ENCODE results near the gene ASCL2. TPM values are rescaled to one million over a fixed set of nuclear protein-coding genes. Genes with fewer than 3 reads are reported as not detected.

ASCL2 gene
- total and polyA plus RNA-seq, 7 donors, result 0.03 to 0.08 TPM; not detected in 5

DNA sequence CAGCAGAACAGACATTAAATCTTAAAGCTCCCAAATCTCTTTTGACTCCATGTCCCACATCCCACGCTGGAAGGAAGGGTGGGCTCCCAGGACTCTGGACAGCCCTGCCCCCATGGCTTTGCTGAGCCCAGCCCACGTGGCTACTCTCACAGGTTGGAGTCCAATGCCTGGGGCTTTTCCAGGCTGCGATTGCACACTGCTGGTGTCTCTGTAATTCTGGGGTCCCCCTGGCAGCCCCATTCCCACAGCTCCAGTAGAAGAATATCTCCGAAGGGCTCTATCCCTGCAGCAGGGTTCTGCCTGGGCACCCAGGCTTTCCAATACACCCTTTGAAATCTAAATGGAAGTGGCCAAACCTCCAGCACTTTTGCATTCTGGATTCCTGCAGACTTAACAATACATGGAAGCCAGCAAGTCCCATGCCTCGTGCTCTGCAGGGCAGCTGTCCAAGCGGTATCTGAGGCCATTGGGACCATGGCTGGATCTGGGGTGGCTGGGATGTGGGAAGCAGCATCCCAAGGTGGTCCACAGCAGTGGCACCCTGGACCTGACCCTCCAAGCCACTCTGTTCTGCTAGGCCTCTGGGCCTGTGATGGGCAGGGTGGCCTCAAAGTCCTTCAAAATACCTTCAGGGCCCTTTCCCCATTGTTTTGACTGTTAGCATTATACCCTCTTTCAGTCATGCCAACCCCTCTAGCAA lies 50.9 kb downstream of the ASCL2 start:
- H3K4me3 ChIP-seq, result no peak overlapping the region
- no peaks in the 10 kb centered on the region for H3K36me3 ChIP-seq (ENCODE audit: insufficient read depth in 1 of 2, low read depth in 1 of 2)
- TF ChIP-seq, protein P1, sequence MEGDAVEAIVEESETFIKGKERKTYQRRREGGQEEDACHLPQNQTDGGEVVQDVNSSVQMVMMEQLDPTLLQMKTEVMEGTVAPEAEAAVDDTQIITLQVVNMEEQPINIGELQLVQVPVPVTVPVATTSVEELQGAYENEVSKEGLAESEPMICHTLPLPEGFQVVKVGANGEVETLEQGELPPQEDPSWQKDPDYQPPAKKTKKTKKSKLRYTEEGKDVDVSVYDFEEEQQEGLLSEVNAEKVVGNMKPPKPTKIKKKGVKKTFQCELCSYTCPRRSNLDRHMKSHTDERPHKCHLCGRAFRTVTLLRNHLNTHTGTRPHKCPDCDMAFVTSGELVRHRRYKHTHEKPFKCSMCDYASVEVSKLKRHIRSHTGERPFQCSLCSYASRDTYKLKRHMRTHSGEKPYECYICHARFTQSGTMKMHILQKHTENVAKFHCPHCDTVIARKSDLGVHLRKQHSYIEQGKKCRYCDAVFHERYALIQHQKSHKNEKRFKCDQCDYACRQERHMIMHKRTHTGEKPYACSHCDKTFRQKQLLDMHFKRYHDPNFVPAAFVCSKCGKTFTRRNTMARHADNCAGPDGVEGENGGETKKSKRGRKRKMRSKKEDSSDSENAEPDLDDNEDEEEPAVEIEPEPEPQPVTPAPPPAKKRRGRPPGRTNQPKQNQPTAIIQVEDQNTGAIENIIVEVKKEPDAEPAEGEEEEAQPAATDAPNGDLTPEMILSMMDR (IDR thresholded peaks at IDR 0.05), result no peak
- no peaks in the 10 kb centered on the region for H3K4me1 ChIP-seq
- ATAC-seq (no peak), DNase-seq (no peak)
- no peak overlapping the region for H3K27ac ChIP-seq
- peaks cover 0 to 15% (median 7%) of the 10 kb centered on the region in 3 donors for H3K27me3 ChIP-seq (ENCODE audit: insufficient read depth in 3 of 3, low read length in 2 of 3)
- WGBS, 3 donors, result 68 to 73% (median 70%) methylated on average over 6 of the region's 6 CpGs
- intact Hi-C loops (cut with DNase I), result no loop called here
- no peaks in the 10 kb centered on the region for H3K9me3 ChIP-seq

Other genes starting within 250 kb of the ASCL2 start
- 100 to 1,000 TPM in 3 of 4 donors, 10 to 100 TPM in 1; 60.2 to 471 (median 119) TPM for gene IGF2, start 131.2 kb downstream of the ASCL2 start, total RNA-seq
- gene IGF2, start 131.2 kb downstream of the ASCL2 start, polyA plus RNA-seq, result 10 to 100 TPM in 2 of 3 donors, 1 to 10 TPM in 1; 5.9 to 38.4 (median 14.6) TPM
- not detected for gene INS, start 109.4 kb downstream of the ASCL2 start, total RNA-seq
- gene INS, start 109.4 kb downstream of the ASCL2 start, polyA plus RNA-seq, result 1 to 10 TPM in 1 of 3 donors, under 1 TPM in 1, not detected in 1; 0.65 to 2.8 TPM
- gene TH, start 98.8 kb downstream of the ASCL2 start, total RNA-seq, result under 1 TPM in 1 of 4 donors, not detected in 3; 0.34 TPM
- gene TH, start 98.8 kb downstream of the ASCL2 start, polyA plus RNA-seq, result under 1 TPM in 1 of 3 donors, not detected in 2; 0.16 TPM
- under 1 TPM in 3 of 4 donors, not detected in 1; 0.21 to 0.40 (median 0.22) TPM for gene C11orf21, start 31.3 kb upstream of the ASCL2 start, total RNA-seq
- gene C11orf21, start 31.3 kb upstream of the ASCL2 start, polyA plus RNA-seq, result under 1 TPM; 0.04 to 0.18 (median 0.12) TPM
- under 1 TPM in 3 of 4 donors, not detected in 1; 0.13 to 0.56 (median 0.54) TPM for gene TSPAN32, start 31.4 kb upstream of the ASCL2 start, total RNA-seq
- gene TSPAN32, start 31.4 kb upstream of the ASCL2 start, polyA plus RNA-seq, result under 1 TPM; 0.04 to 0.29 (median 0.04) TPM
- 100 to 1,000 TPM in 3 of 4 donors, 10 to 100 TPM in 1; 88.7 to 136 (median 117) TPM for gene CD81, start 106.7 kb upstream of the ASCL2 start, total RNA-seq
- 100 to 1,000 TPM in 1 of 3 donors, 10 to 100 TPM in 2; 75.9 to 155 (median 90.1) TPM for gene CD81, start 106.7 kb upstream of the ASCL2 start, polyA plus RNA-seq
- 10 to 100 TPM; 43.4 to 65.5 (median 51.7) TPM for gene TSSC4, start 130.2 kb upstream of the ASCL2 start, total RNA-seq
- gene TSSC4, start 130.2 kb upstream of the ASCL2 start, polyA plus RNA-seq, result 100 to 1,000 TPM in 2 of 3 donors, 10 to 100 TPM in 1; 76.6 to 114 (median 107) TPM
- gene TRPM5, start 173.9 kb upstream of the ASCL2 start, total RNA-seq, result not detected
- not detected for gene TRPM5, start 173.9 kb upstream of the ASCL2 start, polyA plus RNA-seq
- 1 to 10 TPM; 1.1 to 3.1 (median 1.8) TPM for gene KCNQ1, start 174.4 kb upstream of the ASCL2 start, total RNA-seq
- under 1 TPM; 0.48 to 0.98 (median 0.52) TPM for gene KCNQ1, start 174.4 kb upstream of the ASCL2 start, polyA plus RNA-seq

All from psoas muscle (tissue), 8 donors.